8988T (cell line): Measurements from ENCODE around the gene PLEKHJ1.

ENCODE experiments used
- DNase-seq: peaks from one replicate; pipeline ENCODE4 v3.0.0; 2011

The PLEKHJ1 gene

DNA sequence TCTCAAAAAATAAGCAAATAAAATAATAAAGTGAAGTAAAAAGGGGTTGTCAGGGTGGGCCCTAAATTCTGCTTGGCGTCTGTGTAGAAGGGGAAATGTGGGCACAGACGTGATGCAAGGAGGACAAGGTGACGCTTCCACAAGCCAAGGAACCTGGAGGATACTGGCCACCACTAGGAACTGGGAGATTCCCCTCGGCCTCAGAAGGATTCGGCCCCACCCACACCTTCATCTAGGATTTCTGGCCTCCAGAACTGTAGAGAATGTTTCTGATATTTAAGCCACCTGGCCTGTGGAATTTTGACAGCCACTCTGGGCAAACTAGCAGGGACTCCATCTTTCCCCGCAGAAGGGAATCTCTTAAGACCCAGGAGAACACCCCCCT is 1.1 kb downstream of the PLEKHJ1 start:
- no peak for DNase-seq

DNA sequence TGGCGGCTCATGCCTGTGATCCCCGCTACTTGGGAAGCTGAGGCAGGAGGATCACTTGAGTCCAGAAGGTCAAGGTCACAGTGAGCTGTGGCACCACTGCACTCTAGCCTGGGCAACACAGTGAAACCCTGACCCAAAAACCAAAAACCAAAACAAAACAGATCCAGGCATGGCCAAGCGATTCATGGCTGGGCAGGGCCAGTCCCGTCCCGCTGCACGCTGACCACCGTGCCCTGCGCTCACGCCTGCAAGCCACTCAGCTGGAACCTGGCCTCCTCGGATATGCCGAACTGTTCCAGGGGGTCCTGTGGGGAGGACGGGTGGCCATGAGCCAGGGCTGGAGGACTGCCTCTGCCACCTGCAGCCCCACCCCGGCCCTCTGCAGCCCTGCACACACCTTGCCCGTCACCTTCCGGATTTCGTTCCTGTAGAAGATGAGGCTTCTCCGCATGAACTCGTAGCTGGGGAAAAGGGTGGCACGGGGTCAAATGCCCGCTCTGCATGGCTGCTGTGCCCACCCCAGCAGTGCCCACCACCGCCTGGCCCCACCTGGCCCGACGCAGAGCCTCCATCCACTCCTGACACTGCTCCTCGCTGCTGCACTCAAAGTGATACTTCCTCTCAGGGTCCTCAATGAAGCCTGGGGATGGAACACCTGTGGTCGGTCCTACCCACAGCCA is 2.4 kb downstream of the PLEKHJ1 start:
- no peak for DNase-seq

DNA sequence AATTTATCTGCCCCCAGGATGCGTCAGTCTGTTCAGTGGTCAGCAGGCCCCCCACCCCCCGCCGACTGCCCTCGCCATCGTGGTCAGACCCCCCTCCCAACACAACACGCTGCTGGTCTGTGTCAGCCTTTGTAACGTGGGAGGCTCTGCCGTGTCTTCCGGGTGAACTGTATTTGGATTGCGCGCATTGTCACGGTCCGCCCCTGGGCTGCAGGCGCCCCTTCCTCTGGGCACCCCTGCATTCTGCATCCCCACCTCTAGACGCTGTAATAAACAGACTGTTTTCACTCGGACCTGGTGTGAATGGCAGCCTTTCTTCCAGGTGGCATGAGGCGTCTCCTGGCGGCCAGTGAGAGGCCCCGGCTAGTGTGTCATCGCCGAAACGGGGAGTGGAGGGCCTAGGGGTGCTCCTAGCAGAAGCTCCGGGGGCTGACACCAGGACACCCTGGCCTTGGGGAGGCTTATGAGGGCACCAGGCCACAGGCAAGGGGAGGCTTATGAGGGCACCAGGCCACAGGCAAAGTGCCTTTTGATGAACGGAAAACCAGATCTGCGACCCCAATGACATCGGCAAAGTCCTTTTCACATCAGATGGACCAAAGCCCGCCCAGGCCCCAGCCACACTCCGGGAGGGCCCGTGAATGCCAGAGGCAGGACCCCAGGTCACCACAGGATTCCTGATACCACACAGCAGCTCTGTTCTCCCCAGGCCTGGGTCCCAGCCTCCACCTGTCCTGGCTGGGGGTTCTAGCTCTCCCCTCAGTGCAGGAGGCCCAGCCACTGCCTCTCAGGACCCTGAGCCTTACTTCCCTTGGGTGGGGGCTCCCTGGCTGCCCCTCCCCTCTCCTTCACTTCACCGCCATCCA is 3.6 kb downstream of the PLEKHJ1 start:
- no peak for DNase-seq

DNA sequence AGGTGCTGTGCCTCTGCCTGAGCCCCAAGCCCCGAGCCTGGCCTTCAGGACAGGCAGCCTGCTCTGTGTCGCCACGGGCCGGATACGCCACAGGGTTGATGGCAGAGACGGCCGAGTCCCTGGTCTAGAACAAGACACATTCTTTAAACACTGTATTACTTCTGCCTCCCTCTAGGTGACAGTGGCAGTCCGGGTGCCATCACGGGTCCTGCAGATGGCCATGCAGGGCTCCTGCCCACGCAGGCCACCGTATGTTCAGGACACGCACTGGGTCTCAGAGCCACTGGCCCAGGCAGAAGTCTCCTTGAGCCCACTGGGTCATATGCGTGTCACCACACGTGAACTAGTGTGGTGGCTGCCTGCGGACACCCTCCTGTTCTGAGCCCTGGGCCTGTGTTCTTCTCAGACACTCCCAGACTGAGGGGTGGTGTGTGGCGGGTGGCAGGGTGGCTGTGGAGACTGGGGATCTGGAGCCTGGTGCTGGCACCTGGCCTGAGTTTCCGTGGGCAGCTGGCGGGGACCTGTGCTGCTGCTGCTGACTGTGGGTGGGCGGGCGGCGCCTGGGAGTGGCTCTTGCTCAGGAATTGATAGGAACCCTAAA is 4.4 kb downstream of the PLEKHJ1 start:
- peak; percentile 74 for DNase-seq

DNA sequence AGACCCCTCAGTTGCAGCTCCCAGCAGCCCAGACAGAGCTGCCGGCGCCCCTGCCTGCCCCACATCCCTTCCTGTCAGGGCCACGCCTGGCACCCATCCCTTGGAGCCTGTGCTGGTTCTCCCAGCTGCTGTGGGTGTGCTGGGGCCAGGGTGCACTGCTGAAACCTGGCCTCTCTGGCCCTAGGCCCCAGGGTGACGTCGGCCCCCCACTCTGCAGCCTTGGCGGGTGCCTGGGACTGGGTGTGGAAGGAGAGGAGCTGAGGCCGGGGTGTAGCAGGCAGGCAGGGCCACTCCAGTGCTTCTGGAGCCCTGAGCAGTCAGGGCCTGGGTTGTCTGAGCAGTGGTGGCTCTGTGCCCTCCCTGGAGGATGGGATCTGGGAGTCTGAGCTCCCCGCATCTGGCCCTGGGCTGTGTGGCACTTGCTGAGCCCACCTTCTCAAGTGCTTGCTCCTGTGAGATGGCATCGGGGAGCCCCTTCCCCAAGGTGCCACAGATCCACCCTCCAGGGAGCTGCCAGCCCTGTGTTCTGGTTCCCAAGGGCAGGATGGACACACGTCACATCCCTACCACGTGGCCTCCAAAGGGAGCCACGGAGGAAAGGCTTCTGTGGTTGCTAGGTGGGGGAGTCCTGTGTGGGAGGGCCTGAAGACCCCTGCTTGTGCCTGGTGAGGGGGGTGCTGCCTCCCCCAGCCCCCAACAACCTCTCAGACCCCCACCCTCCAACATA is 5.2 kb downstream of the PLEKHJ1 start:
- DNase-seq = no peak

DNA sequence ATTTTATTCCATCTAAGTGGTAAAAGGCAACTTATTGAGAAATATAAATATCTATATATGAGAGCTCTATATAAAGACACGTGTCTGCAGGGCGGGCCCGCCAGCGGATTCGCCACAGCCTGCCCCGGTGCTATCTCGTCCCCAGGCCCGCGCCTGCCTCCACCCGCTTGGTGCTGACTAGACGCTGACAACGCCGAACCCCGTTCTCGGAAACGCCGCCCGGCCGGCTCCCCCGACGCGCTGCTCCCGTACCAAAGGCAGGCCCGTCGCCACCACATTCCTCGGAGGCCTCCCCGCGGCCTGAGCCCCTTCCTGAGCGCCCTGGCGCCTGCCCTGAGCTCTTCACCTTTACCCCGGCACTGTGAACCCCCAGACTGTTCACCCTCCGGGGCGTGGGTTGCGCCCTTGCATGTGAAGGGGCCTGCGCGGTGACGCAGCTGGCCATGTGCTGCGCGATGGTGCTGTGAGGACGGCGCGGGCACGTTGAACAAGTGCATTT is 6.0 kb downstream of the PLEKHJ1 start:
- DNase-seq = no peak

DNA sequence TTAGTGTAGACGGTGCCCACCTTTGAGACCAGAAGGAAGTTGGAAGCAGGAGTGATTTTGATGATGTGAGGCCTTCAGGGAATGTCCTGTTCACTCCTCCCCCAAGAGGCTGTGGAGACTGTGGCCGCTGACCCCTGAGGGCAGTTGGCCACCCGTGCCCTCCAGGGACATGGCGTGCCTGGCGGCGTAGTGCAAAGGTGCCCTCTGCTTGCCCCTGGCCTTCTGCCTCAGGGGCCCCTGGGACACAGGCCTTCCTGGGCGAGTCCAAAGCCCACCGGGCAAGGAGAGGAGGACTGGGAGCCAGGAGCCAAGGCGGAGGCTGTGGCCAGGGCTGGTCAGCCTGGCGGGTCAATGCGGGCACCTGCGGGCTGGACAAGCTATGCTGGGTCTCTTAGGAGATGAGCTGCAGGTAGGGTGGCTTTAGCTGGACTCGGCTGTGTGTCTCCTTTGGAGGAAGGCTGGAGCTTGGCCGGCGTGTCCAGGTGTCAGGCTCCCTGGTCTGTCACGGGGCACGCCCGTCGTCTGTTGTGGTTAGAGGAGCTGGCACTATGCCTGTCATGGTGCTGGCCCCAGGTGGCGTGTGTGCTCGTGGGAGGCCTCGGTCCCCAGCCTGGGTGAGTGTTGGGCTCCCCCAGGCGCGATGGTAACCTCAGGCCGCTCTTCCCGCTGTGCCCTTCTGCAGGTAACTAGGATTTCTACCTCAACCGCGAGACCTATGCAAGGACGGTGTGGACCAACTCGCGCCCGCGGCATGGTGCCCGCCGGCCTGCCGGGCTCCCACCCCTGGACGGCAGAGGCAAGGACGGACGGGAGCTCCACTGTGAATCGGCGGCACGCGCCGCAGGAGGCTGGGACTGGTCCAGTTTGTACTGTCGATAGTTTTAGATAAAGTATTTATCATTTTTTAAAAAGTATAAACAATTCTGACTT is 6.8 kb downstream of the PLEKHJ1 start:
- DNase-seq = no peak

DNA sequence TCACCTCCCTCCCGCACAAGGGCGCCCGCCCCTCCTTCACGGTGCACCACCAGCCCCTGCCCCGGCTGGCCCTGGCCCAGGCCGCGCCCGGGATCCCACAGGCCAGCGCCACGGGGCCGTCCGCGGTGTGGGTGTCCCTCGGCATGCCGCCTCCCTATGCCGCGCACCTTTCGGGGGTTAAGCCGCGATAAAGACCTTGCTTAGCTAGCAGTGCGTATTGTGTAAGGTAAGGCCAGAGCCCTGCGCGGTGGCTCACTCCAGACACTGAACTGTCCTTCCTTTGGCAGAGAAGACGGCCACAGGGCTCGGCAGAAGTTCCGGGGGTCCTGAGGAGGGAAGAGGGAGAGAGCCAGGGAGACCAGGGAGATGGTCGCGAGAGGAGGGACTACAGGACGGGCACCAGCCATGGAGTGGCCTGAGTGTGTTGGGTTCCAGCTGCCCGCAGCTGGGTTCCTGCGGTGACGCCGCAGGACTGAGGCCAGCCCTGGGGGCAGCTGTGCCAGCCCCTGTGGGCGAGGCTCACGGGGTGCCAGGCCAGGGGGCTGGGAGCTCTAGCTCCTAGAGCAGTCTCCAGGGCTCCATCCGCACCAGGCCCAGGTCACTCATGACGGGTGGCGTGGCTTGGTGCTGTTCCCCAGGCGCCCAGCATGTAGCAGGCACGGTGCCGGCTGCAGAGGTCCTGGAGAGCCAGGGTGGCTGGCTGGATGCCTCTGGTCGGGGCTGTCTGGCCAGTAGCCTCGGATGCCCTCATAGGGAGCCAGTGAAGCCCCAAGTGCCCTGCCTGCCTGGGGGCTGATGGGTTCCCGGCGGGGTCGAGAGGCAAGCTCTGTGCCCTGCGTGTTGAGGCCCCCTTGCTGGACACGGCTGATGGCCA is 7.7 kb downstream of the PLEKHJ1 start:
- DNase-seq = no peak

DNA sequence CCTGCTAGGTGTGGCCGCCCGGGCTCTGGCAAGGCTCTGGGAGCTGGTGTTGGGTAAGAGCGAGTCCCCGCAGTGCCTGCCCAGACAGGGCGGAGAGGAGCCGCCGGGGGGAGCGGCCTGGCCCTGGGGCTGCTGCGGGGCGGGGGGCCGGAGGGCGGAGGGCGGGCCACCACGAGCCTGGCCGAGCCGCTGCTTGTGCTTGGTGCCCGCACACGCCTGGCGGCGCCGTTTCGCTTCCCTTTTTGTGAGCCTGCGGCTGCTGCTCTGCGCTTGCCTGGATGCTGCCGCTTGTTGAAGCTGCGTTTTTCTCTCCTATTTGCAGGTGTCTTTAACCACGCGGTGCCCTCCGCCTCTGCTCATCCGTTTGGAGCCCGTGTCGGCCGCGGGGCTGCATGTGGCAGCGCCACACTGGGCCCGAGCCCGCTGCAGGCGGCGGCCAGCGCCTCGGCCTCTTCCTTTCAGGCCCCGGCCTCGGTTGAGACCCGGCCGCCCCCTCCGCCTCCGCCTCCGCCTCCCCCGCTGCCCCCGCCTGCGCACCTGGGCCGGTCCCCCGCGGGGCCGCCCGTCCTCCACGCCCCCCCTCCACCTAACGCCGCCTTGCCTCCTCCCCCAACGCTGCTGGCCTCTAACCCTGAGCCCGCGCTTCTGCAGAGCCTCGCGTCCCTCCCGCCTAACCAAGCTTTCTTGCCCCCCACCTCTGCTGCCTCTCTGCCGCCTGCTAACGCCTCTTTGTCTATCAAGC is 8.5 kb downstream of the PLEKHJ1 start:
- no peak for DNase-seq

DNA sequence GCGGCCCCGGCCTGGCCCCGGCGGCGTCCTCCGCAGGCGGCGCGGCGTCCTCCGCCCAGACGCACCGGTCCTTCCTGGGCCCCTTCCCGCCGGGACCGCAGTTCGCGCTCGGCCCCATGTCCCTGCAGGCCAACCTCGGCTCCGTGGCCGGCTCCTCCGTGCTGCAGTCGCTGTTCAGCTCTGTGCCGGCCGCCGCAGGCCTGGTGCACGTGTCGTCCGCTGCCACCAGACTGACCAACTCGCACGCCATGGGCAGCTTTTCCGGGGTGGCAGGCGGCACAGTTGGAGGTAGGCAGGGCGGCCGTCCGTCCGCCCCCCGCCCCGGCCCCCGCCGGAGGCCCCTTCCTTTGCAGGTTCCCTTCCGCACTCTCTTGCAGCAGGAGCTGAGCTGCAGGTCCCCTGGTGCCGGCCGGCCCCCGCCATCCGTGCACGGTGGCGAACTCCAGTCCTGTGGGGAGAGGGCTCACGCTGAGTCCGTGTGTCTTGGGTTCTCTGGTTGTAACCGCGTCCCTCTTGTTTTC is 9.2 kb downstream of the PLEKHJ1 start:
- no peak for DNase-seq

DNA sequence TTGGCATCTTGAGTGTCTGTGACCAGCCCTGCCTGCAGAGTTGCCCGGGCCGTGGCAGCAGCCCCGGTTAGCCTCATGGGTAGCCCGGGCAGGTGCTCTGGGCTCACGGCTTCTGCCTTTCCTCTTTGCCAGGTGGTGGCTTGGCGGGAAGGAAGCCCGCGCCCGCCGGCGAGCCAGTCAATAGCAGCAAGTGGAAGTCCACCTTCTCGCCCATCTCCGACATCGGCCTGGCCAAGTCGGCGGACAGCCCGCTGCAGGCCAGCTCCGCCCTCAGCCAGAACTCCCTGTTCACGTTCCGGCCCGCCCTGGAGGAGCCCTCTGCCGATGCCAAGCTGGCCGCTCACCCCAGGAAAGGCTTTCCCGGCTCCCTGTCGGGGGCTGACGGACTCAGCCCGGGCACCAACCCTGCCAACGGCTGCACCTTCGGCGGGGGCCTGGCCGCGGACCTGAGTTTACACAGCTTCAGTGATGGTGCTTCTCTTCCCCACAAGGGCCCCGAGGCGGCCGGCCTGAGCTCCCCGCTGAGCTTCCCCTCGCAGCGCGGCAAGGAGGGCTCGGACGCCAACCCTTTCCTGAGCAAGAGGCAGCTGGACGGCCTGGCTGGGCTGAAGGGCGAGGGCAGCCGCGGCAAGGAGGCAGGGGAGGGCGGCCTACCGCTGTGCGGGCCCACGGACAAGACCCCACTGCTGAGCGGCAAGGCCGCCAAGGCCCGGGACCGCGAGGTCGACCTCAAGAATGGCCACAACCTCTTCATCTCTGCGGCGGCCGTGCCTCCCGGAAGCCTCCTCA is 9.9 kb downstream of the PLEKHJ1 start:
- no peak for DNase-seq

DNA sequence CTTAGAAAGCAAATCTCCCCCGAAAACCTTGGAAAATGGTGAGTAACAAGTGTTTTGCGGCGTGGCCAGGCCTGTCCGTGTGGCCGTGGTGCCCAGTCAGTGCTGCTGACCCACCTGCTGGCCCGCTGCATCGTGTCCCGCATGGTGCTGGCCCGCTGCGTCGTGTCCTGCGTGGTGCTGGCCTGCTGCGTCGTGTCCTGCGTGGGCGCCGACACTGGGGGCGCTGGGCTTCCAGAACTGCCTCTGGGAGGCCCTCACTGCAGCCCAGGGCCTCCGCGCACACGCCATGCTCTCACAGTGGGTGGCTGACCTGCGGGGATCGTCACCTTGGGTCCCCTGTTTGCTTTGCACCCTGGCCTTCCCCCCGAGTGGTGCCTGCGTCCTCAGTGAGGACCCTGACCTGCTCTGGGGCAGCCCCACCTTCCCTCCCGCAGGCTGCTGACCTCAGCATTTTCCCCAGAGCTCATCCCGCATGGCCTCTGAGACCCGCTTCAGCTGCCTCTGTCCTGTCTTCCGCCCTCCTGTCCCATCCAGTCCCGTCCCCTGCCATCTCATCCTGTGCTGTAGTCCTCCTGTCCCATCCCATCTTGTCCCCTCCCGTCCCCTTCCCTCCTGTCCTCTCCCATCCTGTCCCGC is 10.6 kb downstream of the PLEKHJ1 start:
- DNase-seq = no peak

DNA sequence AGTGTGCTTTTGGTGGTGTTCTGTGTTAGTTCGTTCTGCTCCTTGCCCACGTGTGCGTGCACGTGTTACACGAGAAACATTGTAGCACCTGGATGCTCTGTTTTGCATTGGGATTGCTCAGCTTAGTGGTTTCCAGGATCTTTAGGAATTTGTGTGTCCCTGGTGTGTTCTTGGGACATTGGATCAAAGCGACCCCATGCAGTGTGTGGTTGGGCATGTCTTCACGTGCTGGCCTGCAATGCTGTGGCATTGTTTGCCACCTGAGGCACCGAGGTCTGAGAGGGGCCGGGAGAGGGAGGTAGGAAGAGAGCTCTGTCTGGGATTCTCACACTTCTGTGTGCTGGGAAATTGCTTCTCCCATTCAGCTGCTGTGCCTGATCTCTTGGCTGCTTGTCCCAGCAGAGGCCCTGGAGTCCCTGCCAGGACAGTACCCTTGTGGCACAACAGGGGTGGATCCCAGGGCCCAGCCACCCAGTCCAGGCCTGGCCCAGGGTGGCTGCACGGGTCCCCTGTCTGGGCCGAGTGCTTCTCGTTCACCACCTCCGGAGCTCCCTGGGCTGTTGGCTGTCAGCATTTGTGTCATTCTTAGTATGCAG is 11.3 kb downstream of the PLEKHJ1 start:
- DNase-seq = no peak

DNA sequence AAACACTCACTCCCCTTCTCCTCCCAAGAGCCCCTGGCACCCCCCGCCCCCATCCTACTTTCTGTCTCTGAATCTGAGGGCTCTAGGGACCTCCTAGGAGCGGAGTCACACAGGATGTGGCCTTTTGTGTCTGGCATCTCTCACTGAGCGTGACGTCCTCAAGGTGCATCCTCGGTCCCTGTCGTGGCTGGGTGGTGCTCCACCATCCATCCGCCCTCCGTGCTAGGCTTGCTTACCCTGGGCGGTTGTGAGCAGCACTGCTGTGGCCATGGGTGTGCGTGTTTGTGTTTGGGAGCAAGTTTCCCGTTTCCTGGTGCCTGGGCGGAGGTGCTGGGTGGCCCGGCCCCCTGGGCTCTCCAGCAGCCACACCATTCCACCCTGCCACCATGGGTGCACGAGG is 12.2 kb downstream of the PLEKHJ1 start:
- no peak for DNase-seq

DNA sequence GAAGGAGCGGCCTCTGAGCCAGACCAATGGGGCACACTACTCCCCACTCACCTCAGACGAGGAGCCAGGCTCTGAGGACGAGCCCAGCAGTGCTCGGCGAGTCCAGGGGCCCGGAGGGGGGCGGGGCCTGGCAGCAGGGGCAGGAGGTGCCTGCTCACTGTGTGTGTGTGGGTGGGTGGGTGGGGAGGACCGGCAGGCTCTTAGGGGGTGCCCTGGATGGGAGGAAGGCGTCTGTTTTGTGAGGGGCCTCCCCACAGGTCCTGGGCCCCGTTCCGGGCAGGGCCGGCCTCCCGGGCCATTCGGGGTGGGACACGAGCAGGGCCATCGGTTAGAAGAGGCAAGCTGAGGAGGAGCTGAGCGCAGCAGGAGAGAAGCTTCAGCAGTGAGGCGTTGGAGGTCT is 12.7 kb downstream of the PLEKHJ1 start:
- no peak for DNase-seq

DNA sequence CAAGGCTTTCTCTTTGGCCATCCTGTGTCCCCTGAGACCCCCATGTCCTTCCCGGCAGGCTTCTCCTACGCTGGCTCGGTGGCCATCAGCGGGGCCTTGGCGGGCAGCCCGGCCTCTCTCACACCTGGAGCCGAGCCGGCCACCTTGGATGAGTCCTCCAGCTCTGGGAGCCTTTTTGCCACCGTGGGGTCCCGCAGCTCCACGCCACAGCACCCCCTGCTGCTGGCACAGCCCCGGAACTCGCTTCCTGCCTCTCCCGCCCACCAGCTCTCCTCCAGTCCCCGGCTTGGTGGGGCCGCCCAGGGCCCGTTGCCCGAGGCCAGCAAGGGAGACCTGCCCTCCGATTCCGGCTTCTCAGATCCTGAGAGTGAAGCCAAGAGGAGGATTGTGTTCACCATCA is 14.2 kb downstream of the PLEKHJ1 start:
- no peak for DNase-seq

DNA sequence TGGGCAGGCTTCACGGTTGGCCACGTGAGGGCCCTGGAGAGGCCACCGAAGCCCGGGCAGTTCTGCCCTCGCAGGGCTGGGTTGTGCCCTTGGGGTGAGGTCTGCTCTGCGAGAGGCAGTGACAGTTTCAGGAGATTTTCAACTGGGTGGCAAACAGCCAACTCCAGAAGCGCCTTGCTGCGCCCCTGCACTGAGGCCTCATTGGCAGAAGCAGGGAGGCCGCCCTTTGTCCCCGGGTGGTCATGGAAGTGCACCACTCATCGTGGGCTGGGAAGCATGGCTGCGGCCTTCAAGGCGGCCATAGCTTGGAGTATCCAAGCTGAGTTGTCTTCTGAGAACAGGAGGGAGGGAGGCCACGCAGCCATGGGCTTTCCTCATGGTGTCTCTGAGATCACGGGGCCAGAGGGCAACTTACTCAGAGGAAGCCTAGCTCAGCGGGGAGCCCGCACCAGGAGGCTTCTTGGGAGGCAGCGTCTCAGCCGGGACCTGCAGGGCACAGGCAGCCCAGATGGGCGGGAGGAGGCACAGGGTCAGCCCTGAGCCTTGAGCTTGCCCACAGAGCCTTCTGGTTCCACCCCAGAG is 14.8 kb downstream of the PLEKHJ1 start:
- no peak for DNase-seq

DNA sequence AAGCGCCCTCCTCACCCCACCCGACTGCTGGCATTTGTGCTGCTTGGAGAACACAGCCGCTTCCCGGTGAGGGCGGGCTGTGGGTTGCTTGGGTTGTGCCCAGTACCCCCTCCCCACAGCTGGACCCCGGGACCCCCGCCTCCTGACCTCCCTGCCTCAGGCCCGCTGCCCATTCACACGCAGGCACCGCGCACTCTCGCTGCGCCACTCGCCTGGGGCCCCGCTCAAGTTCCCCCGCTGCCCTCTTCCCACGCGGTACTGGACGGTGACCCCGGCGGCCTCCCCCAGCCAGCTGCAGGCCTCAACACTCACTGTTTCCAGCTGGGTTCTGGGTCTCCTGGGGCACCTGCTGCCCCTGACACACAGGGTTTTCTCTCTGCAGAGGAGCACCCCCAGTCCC is 16.4 kb downstream of the PLEKHJ1 start:
- no peak for DNase-seq
